ENCODE measurements around the gene PEX11G.

Gene PEX11G

DNA sequence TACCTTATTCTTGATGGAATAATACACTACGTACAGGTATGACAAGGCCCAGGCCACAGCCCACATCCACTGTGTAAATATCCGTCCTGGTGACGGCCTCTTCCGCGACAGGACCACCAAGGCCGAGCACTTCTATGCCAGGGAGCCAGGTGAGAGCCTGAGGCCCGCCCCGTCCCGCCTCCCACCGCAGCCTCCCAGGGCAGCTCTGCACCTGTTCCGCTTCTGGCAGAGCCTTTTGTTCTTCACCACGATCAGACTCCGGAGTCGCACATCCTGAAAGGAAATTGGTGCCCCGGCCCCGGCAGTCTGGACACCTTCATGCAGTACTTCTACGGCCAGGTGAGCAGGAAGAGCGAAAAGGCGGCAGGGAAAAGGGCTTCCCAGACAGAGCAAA, 16.4 kb upstream of the PEX11G start:
- DNase-seq (ENCODE audit: extremely low read depth, low read depth) = no peak
- TF ChIP-seq, protein P1, sequence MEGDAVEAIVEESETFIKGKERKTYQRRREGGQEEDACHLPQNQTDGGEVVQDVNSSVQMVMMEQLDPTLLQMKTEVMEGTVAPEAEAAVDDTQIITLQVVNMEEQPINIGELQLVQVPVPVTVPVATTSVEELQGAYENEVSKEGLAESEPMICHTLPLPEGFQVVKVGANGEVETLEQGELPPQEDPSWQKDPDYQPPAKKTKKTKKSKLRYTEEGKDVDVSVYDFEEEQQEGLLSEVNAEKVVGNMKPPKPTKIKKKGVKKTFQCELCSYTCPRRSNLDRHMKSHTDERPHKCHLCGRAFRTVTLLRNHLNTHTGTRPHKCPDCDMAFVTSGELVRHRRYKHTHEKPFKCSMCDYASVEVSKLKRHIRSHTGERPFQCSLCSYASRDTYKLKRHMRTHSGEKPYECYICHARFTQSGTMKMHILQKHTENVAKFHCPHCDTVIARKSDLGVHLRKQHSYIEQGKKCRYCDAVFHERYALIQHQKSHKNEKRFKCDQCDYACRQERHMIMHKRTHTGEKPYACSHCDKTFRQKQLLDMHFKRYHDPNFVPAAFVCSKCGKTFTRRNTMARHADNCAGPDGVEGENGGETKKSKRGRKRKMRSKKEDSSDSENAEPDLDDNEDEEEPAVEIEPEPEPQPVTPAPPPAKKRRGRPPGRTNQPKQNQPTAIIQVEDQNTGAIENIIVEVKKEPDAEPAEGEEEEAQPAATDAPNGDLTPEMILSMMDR (IDR thresholded peaks at IDR 0.05; ENCODE audit: low read depth, low read length) = no peak

DNA sequence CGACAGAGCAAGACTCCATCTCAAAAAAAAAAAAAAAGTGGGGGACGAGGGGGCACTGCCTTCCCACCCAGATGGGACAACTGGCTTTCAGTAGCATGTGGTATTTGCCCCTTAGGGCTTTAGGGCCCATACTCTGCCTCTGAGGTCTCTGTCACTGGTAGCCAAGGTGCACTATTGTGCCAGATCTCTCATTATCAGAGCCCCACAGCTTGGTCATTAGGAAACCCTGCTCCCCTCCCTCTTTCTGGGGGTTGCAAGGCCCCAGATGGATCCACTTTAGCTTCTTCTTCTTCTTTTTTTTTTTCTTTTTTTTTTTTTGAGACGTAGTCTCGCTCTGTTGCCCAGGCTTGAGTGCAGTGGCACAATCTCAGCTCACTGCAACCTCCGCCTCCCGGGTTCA, 15.8 kb upstream of the PEX11G start:
- no peak for DNase-seq (ENCODE audit: extremely low read depth, low read depth)
- TF ChIP-seq, protein P1 (IDR thresholded peaks at IDR 0.05; ENCODE audit: low read depth, low read length) = no peak

DNA sequence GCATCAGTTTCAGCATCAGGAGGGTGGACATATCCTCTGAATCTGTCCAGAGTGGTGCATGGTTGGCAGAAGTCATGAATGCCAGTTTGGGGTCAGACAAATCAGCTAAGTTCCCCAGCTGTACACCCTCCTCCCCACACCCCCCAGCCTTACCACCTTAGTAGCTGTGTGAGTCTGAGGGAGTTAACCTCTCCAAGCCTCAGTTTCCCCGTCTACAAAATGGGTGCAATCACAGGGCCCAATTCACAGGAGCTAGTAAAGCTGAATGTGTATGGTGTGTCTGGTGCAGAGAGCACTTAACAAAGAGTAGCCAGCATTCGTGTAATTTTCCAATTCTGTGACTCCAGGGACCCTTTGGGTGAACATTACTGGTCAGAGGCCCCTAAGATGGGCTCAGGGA, 13.7 kb upstream of the PEX11G start:
- no peak for DNase-seq (ENCODE audit: extremely low read depth, low read depth)
- TF ChIP-seq, protein P1 (IDR thresholded peaks at IDR 0.05; ENCODE audit: low read depth, low read length) = no peak

DNA sequence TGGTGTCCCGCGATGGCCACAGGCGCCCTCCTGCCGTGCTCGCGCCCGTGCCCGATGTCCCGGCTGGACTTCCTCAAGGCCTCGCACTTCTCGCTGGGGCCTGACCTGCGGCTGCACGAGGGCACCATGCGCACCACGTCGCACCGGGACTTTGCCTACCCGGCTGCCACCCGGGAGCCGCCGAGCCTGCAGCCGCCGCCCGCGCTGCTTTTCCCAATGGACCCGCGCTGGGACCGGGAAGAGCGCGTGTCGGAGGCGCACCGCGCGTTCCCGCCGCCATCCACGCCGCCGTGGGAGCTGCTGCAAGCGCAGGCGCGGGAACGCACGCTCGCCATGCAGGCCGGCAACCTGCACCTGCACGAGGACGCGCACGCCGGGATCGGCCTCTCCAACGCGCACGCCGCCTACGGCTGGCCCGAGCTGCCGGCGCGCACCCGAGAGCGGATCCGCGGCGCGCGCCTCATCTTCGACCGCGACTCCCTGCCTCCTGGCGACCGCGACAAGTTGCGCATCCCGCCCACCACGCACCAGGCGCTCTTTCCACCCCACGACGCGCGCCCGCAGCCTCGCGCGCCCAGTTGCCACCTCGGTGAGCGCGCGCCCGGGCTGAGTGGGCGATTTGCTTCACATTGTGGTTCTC, 12.1 kb upstream of the PEX11G start:
- DNase-seq (ENCODE audit: extremely low read depth, low read depth) = no peak
- TF ChIP-seq, protein P1 (IDR thresholded peaks at IDR 0.05; ENCODE audit: low read depth, low read length) = no peak

DNA sequence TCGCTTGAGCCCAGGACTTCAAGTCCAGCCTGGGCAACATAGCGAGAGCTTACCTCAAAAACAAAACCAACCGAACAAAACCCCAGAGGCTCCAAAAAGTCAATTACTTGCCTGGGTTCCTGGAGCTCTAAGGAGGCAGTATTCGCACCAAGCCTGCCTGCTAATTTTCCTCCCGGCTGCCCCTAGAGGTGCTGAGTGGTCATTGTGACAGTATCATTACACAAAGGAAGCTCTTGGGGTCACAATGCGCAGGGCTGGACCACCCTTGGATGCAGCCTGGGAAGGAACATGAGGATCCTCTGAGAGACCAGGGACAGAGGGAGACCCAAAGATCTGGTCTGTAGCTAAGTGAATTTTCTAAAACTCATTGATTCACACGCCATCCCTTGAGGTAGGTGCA, 8.5 kb upstream of the PEX11G start:
- TF ChIP-seq, protein P1 (IDR thresholded peaks at IDR 0.05; ENCODE audit: low read depth, low read length) = peak; percentile 33
- no peak for DNase-seq (ENCODE audit: extremely low read depth, low read depth)

DNA sequence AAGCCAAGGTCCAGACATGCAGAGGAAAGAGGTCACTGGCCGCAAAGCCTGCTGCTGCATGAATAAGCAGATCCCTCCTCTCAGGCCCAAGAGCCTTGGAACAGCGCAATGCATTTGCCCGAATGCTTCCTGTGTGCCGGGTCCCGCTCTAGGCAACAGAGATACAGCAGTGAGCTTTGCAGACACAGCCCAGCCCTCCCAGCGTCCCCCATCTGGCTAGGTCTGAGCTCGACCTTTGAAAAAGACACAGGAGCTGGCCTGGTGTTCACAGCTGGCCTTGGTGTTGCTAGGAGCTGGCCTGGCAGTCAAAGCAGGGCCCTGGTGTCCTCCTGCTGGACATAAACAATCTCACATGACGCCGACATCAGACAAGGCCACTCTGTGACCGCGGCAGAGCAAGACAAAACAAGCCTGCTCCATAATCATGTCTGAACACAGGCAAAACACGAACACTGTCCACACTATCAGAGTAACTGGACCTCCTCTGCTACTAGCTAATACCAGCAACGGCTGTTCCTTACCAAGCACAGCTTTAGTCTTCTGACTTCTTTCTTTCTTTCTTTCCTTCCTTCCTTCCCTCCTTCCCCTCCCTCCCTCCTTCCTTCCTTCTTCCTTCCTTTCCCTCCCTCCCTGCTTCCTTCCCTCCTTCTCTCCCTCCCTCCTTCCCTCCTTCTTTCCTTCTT, 5.7 kb upstream of the PEX11G start:
- TF ChIP-seq, protein P1 (IDR thresholded peaks at IDR 0.05; ENCODE audit: low read depth, low read length) = no peak
- no peak for DNase-seq (ENCODE audit: extremely low read depth, low read depth)

DNA sequence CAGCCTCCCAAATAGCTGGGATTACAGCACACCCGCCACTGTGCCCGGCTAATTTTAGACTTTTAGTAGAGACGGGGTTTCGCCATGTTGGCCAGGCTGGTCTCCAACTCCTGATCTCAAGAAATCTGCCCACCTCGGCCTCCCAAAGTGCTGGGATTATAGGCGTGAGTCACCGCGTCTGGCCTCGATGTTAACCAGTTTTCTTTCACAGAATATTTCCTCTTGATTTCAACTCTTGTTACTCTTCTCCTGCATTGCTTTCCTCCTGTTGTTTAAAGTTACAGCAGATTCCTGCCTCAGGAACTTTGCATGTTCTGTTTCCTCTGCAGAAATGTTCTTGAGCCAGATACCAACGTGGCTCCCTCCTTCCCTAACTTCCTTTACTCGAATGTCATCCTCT, 3.7 kb upstream of the PEX11G start:
- TF ChIP-seq, protein P1 (IDR thresholded peaks at IDR 0.05; ENCODE audit: low read depth, low read length) = no peak
- no peak for DNase-seq (ENCODE audit: extremely low read depth, low read depth)
